Uterine smooth muscle cell (primary cell): Measurements from ENCODE around the gene SPATA2. TPM values are rescaled to one million over a fixed set of nuclear protein-coding genes. Genes with fewer than 3 reads are reported as not detected.

ENCODE experiments used
- total RNA-seq: library from RNA; depleted of rRNA; stranded (reverse); fragments of >200 nt; gene quantifications from 2 replicates; pipeline ENCODE4 v1.2.3, GENCODE V29; 2014

SPATA2 gene
- total RNA-seq, result 1.1 and 1.2 TPM in 2 replicates

DNA sequence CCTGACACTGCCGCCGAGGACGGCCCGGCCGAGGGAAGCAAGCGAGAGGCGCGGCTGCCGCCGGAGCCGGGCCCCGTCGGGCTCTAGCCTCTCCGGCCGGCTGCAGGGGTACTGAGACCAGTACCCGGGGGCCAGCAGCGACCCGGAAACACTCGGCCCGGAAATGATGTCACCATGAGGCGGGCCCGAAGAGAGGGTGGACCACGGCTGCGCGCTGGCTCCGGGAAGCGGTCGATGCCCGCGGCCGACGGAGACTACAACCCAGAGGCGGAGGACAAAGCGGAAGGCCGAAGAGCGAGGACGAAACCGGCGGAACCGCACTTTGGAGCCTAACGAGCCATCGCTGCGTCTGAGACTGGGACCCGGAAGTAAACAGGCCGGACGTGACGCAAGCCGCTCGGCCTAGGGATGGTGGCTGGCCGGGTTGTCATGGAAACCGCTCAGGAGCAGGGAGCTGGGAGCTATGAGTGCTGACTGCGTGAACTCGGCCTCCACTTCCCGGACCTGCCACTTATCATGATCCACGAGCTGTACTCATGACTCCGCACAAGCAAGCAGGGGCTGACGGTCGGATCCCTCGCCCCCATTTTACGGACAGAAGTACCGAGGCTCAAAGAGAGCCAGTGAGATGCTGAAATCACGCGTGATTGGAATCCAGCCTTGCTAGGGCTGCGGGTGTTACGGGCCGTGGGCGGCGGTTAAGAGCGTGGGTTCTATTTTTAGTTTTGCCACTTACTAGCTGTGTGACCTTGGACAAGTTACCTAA is at the start of gene SPATA2:
TSS of gene SPATA2 (minus strand) at position 150 of the 766 bp plus-strand sequence. CDS start 7,039 bp downstream, outside the sequence.

GRCh38 chr20:49936153-49937026 is 21.1 kb upstream of the SPATA2 start, which contains the start of gene RNF114:
Gene RNF114, plus strand, starts transcription at chr20:49936397. Its CDS starts 16 bp downstream, at chr20:49936413.

Other genes with a start within 250 kb of the SPATA2 start
- gene B4GALT5, start 201.7 kb downstream of the SPATA2 start, total RNA-seq, result 18.3 and 19.0 TPM in 2 replicates
- gene SLC9A8, start 102.7 kb downstream of the SPATA2 start, total RNA-seq, result 6.9 and 8.2 TPM in 2 replicates
- gene RNF114, start 20.9 kb upstream of the SPATA2 start, total RNA-seq, result 105 and 155 TPM in 2 replicates
- gene SNAI1, start 67.5 kb upstream of the SPATA2 start, total RNA-seq, result 0.11 and 0.12 TPM in 2 replicates
- 26.2 and 32.4 TPM in 2 replicates for gene UBE2V1, start 197.6 kb upstream of the SPATA2 start, total RNA-seq
- gene PEDS1, start 238.2 kb upstream of the SPATA2 start, total RNA-seq, result 9.4 and 10.5 TPM in 2 replicates